Adipose tissue (tissue), 3 donors: ENCODE measurements around the gene ADAM10. TPM values are rescaled to one million over a fixed set of nuclear protein-coding genes. Genes with fewer than 3 reads are reported as not detected.
"Not testable (repeated sequence)": the region's sequence is repeated elsewhere in the genome, so short reads cannot be mapped to it uniquely, and the experiment has no call there.

ENCODE experiments used
- H3K27ac ChIP-seq: one replicate; pipeline ENCODE4 v1.5.1; 2013; ENCODE audit warnings: low read depth, low read length
- WGBS, 3 donors: extraction: QIAGEN DNeasy Blood & Tissue Kit; methylation state at CpG; one replicate each; pipeline ENCODE4 v1.1.7; 2013; 5-methylcytosine and 5-hydroxymethylcytosine counted together
- polyA plus RNA-seq, 3 donors: library from polyadenylated mRNA; stranded (reverse); fragments of 200-250 nt; gene quantifications; one replicate each; pipeline ENCODE4 v1.2.3, GENCODE V29; 2013
- donor health status: healthy with polysubstance abuse.
- donor health status: Bipolar disorder and iron deficiency.
- donor health status: healthy.

ADAM10 gene
- polyA plus RNA-seq = 10 to 100 TPM in 2 of 3 donors, 1 to 10 TPM in 1; 8.3 to 25.6 (median 14.8) TPM

- peak within 1 kb of the TSS; percentile 94 for H3K27ac ChIP-seq
- 0% methylated on average over 54 to 62 of the region's 62 CpGs for WGBS, 3 donors
These were observed at the start of gene ADAM10 for GRCh38 chr15:58749532-58750337. ADAM10 (minus strand) TSS chr15:58749707; CDS start chr15:58749534, 173 bp downstream.

- 72 to 83% (median 82%) methylated on average over 3 of the region's 3 CpGs for WGBS, 3 donors
- no peak overlapping the region for H3K27ac ChIP-seq
These were observed 48.0 kb upstream of the ADAM10 start for GRCh38 chr15:58797505-58797904.

DNA sequence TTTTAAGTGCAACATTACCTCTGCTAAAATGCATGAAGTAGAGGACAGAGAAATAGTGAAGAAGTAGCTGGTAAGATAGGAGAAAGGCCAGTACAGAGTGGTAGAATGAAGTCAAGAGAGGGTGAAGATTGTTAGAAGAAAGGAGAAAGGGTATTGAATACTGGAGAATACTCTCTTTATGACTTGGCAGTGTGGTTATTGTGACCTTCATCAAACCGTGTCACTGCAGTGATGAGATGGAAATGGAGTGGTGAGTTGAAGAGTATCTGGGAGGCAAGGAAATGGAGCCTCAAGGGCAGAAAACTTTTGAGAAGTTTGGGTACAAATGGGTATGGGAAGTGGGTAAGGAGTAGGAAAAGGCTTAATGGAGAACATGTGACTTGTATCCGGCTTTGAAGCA lies 46.3 kb upstream of the ADAM10 start:
- no peak overlapping the region for H3K27ac ChIP-seq
- 66 to 70% (median 67%) methylated on average over 2 of the region's 2 CpGs for WGBS, 3 donors

- no peak overlapping the region for H3K27ac ChIP-seq
- 70 to 85% (median 80%) methylated on average over 6 of the region's 6 CpGs for WGBS, 3 donors
These were observed 44.4 kb upstream of the ADAM10 start for GRCh38 chr15:58793862-58794261.

DNA sequence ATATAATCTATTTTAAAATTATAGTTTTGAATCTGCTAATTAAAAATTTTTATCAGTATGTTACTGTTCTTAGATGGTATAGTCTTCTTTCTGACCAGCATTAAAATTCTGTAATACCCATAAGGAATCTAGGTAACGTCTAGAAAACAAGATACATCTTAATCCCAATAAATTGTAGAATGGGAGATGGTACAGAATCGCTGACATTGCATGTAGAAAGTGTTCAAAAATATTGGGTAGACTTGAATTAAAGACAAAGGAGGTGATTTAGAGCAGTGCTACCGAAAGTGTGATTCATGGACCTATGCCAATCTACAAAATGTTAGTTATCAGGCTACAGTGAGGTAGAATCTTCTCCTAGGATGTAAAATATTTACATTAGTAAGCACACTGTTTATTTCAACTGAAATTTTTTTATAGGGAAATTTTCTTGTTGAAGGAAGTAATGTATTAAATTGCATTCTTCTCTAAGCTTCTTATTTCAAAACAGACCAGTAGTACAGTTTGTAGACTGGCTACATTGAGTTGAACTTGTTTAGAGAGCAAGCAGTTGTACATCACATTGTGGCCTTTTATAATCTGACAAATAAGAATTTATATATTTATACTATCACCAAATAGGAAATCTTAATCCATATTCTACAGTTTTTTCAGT lies 38.7 kb upstream of the ADAM10 start:
- no peak overlapping the region for H3K27ac ChIP-seq
- 95 to 97% (median 97%) methylated on average over 3 of the region's 3 CpGs for WGBS, 3 donors

- H3K27ac ChIP-seq = no peak overlapping the region
- WGBS, 3 donors = 66 to 80% (median 68%) methylated on average over 6 of the region's 6 CpGs
These were observed 35.8 kb upstream of the ADAM10 start for GRCh38 chr15:58785355-58785754.

- no peak overlapping the region for H3K27ac ChIP-seq
- 90 to 94% (median 93%) methylated on average over 1 of the region's 1 CpG for WGBS, 3 donors
These were observed 30.0 kb upstream of the ADAM10 start for GRCh38 chr15:58779554-58779953.

DNA sequence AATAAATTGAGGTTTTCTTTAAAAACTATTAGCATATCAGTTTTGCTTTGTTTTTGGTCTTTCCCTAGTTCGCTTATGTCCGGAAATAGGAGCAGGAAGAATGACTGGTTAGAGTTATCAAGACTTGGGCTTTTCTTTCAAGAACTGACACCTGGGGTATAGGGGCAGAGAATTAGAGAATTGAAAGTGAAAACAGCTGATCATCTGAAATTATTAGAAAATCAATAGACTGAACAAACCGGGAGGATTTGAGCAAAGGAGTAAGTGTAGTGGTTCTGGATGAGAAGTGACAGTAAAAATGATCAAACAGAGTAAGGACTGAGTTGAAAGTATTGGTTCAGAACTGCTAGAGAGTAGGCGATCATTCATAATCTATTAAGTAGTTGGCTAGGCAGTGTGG lies 27.6 kb upstream of the ADAM10 start:
- H3K27ac ChIP-seq = no peak overlapping the region
- WGBS, 3 donors = 78 to 83% (median 81%) methylated on average over 4 of the region's 4 CpGs

DNA sequence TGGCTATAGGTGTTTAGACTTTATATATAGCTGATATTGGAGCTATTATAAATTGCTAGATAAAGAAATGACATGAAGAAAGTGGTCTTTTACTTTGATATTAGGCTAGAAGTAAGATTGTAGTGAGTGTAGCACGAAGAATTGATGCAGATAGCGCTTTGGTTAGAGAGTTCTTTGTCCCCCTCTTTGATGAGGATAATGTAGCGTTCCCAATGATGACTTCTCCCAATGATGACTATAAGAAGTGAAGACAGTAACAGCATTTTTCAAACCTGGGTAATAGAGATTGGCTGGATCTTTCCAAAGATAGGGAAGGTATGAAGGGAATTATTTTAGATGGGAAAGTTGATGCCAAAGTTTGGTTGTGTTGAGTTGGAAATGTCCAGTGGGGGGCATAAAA lies 25.9 kb upstream of the ADAM10 start:
- H3K27ac ChIP-seq = no peak overlapping the region
- WGBS, 3 donors = 95 to 100% (median 97%) methylated on average over 3 of the region's 3 CpGs

DNA sequence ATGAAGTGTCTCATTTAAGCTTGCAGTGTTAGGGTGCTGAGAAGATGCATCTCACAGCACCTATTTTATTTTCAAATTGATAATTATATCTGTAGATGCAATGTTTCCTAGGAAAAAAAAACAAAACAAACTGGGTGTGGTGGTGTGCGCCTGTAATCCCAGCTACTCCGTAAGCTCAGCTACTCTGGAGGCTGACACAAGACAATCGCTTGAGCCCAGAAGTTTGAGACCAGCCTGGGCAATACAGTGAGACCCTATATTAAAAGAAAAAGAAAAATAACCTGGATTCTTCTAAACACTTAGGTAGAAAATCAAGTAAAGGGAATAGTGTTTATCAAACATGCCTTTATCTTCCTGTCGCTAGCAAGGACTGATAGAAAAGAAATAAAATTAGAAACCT lies 23.5 kb upstream of the ADAM10 start:
- WGBS, 3 donors = 54 to 79% (median 75%) methylated on average over 4 of the region's 4 CpGs
- H3K27ac ChIP-seq = no peak overlapping the region

DNA sequence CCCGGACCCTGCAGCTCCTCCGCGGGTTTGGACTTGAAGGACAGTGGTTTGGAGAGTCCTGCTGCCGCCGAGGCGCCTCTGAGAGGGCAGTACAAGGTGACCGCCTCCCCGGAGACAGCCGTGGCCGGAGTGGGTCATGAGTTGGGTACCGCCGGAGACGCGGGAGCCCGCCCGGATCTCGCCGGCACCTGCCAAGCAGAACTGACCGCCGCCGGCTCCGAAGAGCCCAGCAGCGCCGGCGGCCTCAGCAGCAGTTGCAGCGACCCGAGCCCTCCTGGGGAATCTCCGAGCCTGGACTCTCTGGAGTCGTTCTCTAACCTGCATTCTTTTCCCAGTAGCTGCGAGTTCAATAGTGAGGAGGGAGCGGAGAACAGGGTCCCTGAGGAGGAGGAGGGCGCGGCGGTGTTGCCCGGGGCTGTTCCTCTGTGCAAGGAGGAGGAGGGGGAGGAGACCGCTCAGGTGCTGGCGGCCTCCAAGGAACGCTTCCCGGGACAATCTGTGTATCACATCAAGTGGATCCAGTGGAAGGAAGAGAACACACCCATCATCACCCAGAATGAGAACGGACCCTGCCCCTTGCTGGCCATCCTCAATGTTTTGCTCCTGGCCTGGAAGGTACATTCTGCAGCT lies 22.2 kb upstream of the ADAM10 start:
- WGBS, 3 donors = 0% methylated on average over 39 to 40 of the region's 40 CpGs
- peak overlapping the region; percentile 82 for H3K27ac ChIP-seq

DNA sequence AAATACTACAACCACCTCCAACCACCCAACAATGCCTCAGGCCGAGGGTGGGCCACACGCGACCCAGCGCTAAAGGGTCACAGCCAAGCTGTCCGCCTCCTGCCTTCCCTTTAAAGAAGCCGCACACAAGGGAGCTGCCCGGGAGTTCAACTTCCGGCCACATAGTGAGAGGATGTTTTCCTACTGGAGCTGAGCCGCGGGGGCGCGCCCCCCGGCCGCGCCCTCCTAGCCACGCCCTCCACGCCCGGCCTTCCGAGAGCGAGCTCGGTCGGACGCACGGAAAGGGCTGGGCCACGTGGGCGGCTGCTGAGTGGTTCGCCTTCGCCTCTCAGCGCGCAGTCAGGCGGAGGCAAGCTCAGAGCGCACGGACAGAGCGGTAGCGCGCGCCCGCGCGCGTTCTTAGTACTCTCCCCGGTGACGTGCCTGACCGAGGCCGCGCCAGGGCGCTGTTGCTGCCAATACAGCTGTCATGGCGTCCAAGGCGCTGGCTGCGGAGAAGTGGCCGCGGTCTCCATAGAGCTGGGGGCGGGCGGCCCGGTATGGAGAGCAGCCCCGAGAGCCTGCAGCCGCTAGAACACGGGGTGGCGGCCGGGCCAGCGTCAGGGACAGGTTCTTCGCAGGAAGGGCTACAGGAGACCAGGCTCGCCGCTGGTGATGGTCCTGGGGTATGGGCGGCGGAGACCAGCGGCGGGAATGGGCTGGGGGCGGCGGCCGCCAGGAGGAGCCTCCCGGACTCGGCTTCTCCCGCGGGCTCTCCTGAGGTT lies 21.5 kb upstream of the ADAM10 start, which contains the start of gene MINDY2:
Gene MINDY2 (plus strand): TSS at position 446 of the 764 bp plus-strand sequence. CDS start 94 bp downstream, at position 540.
- peak within 1 kb of the TSS; percentile 82 for H3K27ac ChIP-seq
- WGBS, 3 donors = 0% methylated on average over 74 to 75 of the region's 75 CpGs

DNA sequence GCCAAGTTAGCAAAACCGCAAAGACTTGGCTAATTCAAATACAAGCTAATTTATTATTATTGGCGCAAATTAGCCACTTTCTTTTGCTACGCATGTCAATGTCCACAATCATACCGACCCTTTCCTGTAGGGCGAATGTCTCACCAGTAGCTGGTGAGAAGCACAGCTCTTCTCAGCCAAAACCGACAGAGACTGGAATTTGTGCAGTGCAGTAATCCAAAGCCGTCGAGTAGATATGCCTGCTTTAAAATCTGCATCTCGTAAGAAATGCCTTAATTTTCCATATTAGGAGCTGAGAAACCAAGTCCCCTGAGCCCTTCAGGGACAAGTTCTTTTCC lies 21.0 kb upstream of the ADAM10 start:
- 1 to 2% (median 2%) methylated on average over 9 of the region's 9 CpGs for WGBS, 3 donors
- no peak overlapping the region for H3K27ac ChIP-seq

- not testable (repeated sequence) for H3K27ac ChIP-seq
- WGBS, 3 donors = 91 to 92% (median 92%) methylated on average over 7 of the region's 7 CpGs
These were observed 19.1 kb upstream of the ADAM10 start for GRCh38 chr15:58768601-58769004.

DNA sequence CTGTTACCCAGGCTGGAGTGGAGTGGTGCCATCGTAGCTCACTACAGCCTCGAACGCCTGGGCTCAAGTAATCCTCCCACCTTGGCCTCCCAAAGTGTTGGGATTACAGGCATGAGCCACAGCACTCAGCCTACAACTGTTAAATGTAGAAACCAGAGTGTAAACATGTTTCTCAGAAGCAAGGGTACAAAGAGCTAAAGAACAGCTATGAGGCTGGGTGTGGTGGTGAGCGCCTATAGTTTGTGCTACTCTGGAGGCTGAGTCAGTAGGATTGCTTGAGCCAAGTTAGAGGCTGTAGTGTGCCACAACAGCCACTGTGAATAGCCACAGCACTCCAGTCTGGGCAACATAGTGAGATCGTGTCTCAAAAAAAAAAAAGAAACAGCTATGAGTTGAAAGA lies 16.8 kb upstream of the ADAM10 start:
- 94 to 96% (median 95%) methylated on average over 5 of the region's 5 CpGs for WGBS, 3 donors
- H3K27ac ChIP-seq = no peak overlapping the region

GRCh38 chr15:58764468-58764867 lies 15.0 kb upstream of the ADAM10 start:
- no peak overlapping the region for H3K27ac ChIP-seq

DNA sequence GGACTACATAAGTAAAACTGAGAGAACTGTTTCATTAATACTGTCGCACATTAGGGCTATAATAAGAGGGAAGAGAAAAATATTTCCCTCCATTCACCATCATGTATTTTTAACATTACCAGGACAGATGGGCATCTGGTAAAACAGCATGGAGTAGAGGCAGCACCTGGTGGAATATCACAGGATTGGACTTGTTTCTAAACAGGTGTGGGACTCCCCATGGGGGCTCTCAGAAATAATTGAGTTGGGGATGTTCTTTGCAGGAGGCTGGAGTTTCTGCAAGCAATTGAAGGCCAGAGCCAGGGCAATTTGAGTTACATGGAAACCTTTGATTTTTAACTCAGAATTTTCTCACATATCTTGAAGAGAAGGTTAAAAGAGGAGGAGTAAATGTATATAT lies 13.2 kb upstream of the ADAM10 start:
- WGBS, 3 donors = 91 to 98% (median 93%) methylated on average over 1 of the region's 1 CpG
- no peak overlapping the region for H3K27ac ChIP-seq

More at GRCh38 chr15:58764468-58764867, 15.0 kb upstream of the ADAM10 start:
- 92 to 94% (median 94%) methylated on average over 5 of the region's 5 CpGs for WGBS, 3 donors

DNA sequence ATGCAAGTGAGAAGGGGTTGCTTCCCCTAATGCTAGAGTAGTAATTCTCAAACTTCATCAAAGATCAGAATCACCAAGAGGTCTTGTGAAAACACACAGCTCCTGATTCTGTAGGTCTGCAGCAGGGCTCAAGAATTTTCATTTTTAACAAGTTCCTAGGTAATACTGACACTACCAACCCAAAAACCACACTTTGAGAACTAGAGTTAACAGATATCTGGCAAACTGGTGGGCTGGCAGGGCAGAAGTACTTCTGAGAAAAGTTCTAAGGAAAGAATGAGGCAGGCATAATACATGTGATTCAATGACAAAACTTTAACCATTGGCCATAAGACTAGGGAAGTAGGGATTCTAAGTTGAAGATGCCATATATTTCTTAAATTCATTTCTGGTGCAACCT lies 12.8 kb upstream of the ADAM10 start:
- H3K27ac ChIP-seq = no peak overlapping the region

GRCh38 chr15:58761010-58761388 lies 11.5 kb upstream of the ADAM10 start:
- 86 to 98% (median 89%) methylated on average over 1 of the region's 1 CpG for WGBS, 3 donors

More at GRCh38 chr15:58761010-58761388, 11.5 kb upstream of the ADAM10 start:
- no peak overlapping the region for H3K27ac ChIP-seq
